AG04450 (cell line): ENCODE data around the gene ZNF493. TPM values are rescaled to one million over a fixed set of nuclear protein-coding genes. Genes with fewer than 3 reads are reported as not detected.

Experiments used
- CTCF ChIA-PET: fragments of 300-600, 350-600 bp; formaldehyde crosslinking; extraction: SDS; loops from one replicate; lab custom pipeline; 2022; ENCODE audit warnings: antibody characterized with exemption, inconsistent platforms; lab: Charles Lee
- POLR2A ChIA-PET: fragments of 350-600 bp; formaldehyde crosslinking; extraction: SDS; loops from one replicate; lab custom pipeline; 2021; ENCODE audit warnings: antibody characterized with exemption, inconsistent platforms; lab: Yijun Ruan, JAX
- DNase-seq: peaks from one replicate; pipeline ENCODE4 v3.0.0-alpha.2; 2011; ENCODE audit warnings: low read depth, low spot score
- H3K27ac ChIP-seq: one replicate; pipeline ENCODE4 v1.5.1; 2012; ENCODE audit warnings: low read depth, low read length, control low read depth
- H3K27me3 ChIP-seq: one replicate; pipeline ENCODE4 v1.6.0; 2012; ENCODE audit warnings: low read length; ENCODE audit not compliant: control insufficient read depth, insufficient read depth
- H3K4me3 ChIP-seq: 2 replicates; pipeline ENCODE4 v1.5.1; 2011; ENCODE audit warnings: mild to moderate bottlenecking, low read depth, low read length, control low read depth
- H3K9me3 ChIP-seq: 2 replicates; pipeline ENCODE4 v1.5.1; 2012; ENCODE audit warnings: low read length; ENCODE audit not compliant: control insufficient read depth, insufficient read depth
- CTCF ChIP-seq: IDR thresholded peaks from 2 replicates; pipeline ENCODE4 v1.5.1; 2011; ENCODE audit warnings: low read depth, low read length, control low read depth, inconsistent platforms
- polyA plus RNA-seq: library from polyadenylated mRNA; depleted of rRNA; stranded (reverse); fragments of >200 nt; gene quantifications from 2 replicates; pipeline ENCODE4 v1.2.3, GENCODE V29; 2011

Gene ZNF493
- polyA plus RNA-seq, 1 experiment: 6.4 TPM

- ChIA-PET POLR2A (no interaction called here), CTCF (no interaction called here)
- no peak for TF ChIP-seq CTCF
- Histone ChIP-seq H3K27me3 (no peaks in the 10 kb centered on the region), H3K27ac (no peak overlapping the region), H3K9me3 (peaks cover 33% of the 10 kb centered on the region), H3K4me3 (no peak overlapping the region)
- DNase-seq: no peak
Measured at GRCh38 chr19:21383980-21384582, 12.9 kb upstream of the ZNF493 start.

DNA sequence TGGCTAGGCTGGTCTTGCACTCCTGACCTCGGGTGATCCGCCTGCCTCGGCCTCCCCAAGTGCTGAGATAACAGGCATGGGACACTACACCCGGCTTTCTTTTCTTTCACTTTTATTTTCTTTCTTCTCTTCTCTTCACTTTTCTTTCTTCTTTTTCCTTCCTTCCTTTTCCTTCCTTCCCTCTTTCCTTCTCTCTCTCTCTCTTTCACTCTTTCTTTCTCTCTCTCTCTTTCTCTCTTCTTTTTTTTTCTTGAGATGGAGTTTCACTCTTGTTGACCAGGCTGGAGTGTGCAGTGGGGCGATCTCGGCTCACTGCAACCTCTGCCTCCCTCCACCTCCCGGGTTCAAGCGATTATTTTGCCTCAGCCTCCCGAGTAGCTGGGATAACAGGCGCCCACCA, 812 bp upstream of the ZNF493 start:
- TF ChIP-seq CTCF: no peak
- no peak overlapping the region for H3K27ac ChIP-seq
- peaks cover 19% of the 10 kb centered on the region for H3K9me3 ChIP-seq
- ChIA-PET CTCF (no interaction called here), POLR2A (interaction anchor here (0.9 to 1.6 kb wide), 3 partner anchors 37 to 110 kb away, joined by 4 to 7 read pairs (median 7); partner anchors contain the start of genes ZNF429, ZNF708 and ZNF738)
- DNase-seq: no peak
- no peak overlapping the region for H3K4me3 ChIP-seq
- H3K27me3 ChIP-seq: no peaks in the 10 kb centered on the region

GRCh38 chr19:21398851-21399250, 1.9 kb downstream of the ZNF493 start:
- peaks cover 23% of the 10 kb centered on the region for H3K9me3 ChIP-seq
- no peak for TF ChIP-seq CTCF
- H3K27me3 ChIP-seq: no peaks in the 10 kb centered on the region
- CTCF ChIA-PET: no interaction called here
- POLR2A ChIA-PET: no interaction called here
- no peak for DNase-seq
- H3K27ac ChIP-seq: no peak overlapping the region
- no peak overlapping the region for H3K4me3 ChIP-seq

GRCh38 chr19:21402303-21402985, 5.5 kb downstream of the ZNF493 start:
- no peak for DNase-seq
- ChIA-PET CTCF (no interaction called here), POLR2A (no interaction called here)
- no peak overlapping the region for H3K27ac ChIP-seq
- no peaks in the 10 kb centered on the region for H3K27me3 ChIP-seq
- H3K9me3 ChIP-seq: peaks cover 6% of the 10 kb centered on the region
- no peak overlapping the region for H3K4me3 ChIP-seq
- TF ChIP-seq CTCF: no peak

DNA sequence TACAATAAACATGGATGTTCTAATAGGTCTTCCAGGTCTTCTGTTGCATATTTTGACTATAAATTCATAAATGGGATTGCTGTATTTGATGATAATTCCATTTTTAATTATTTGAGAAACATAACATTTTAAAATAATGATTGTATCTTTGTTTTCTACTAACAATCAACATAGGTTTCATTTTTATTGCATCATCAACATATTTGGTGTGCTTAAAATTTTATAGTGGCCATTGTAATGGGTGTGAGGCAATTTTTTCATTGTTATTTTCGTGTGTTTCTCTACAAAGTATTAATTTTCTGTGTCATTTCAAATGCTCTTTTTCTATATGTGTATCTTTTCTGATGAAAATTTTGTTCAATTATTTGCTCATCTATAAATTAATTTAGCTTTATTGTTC, 13.2 kb downstream of the ZNF493 start:
- peaks cover 10% of the 10 kb centered on the region for H3K9me3 ChIP-seq
- POLR2A ChIA-PET: interaction anchor here (1.1 kb wide), 1 partner anchor 13 kb away, joined by 3 read pairs; the partner anchor contains the start of gene ZNF493
- CTCF ChIA-PET: no interaction called here
- DNase-seq: no peak
- no peak for TF ChIP-seq CTCF
- H3K27ac ChIP-seq: no peak overlapping the region
- no peaks in the 10 kb centered on the region for H3K27me3 ChIP-seq
- no peak overlapping the region for H3K4me3 ChIP-seq
